Osteoblast (primary cell): Measurements from ENCODE around the gene B4GALT5. TPM values are rescaled to one million over a fixed set of nuclear protein-coding genes. Genes with fewer than 3 reads are reported as not detected.

Source experiments
- DNase-seq: peaks from one replicate; pipeline ENCODE4 v3.0.0; 2011; ENCODE audit warnings: low spot score, mixed read lengths; ENCODE audit not compliant: insufficient read length; ENCODE audit errors: missing footprints
- H2AFZ ChIP-seq: 2 replicates; pipeline ENCODE4 v1.6.0; 2011; ENCODE audit warnings: mild to moderate bottlenecking, low read length
- H3K27ac ChIP-seq: 2 replicates; pipeline ENCODE4 v1.5.1; 2011; ENCODE audit warnings: mild to moderate bottlenecking, low read depth, low read length, moderate library complexity
- H3K27me3 ChIP-seq: 2 replicates; pipeline ENCODE4 v1.6.0; 2012; ENCODE audit warnings: mild to moderate bottlenecking, control low read depth, inconsistent platforms, low read length, moderate library complexity; ENCODE audit not compliant: insufficient read depth
- H3K36me3 ChIP-seq: 2 replicates; pipeline ENCODE4 v1.5.1; 2011; ENCODE audit warnings: mild to moderate bottlenecking, low read length, control low read depth, moderate library complexity; ENCODE audit not compliant: insufficient read depth
- H3K4me1 ChIP-seq: 2 replicates; pipeline ENCODE4 v1.5.1; 2011; ENCODE audit warnings: mild to moderate bottlenecking, low read length, control low read depth, moderate library complexity; ENCODE audit not compliant: insufficient read depth
- H3K4me2 ChIP-seq: 2 replicates; pipeline ENCODE4 v1.6.0; 2011; ENCODE audit warnings: mild to moderate bottlenecking, low read length; ENCODE audit not compliant: insufficient read depth
- H3K4me3 ChIP-seq: fragments of 200-600 bp; sonication (generic); 3 replicates; pipeline ENCODE4 v1.5.1; 2012; ENCODE audit warnings: mild to moderate bottlenecking, low read length, inconsistent platforms; ENCODE audit not compliant: insufficient read depth
- H3K79me2 ChIP-seq: 2 replicates; pipeline ENCODE4 v1.6.0; 2012; ENCODE audit warnings: mild to moderate bottlenecking, low read length, control low read depth, inconsistent platforms; ENCODE audit not compliant: insufficient read depth
- H3K9me3 ChIP-seq: 2 replicates; pipeline ENCODE4 v1.5.1; 2011; ENCODE audit warnings: low read depth, low read length, control low read depth
- H4K20me1 ChIP-seq: 2 replicates; pipeline ENCODE4 v1.6.0; 2012; ENCODE audit warnings: mild to moderate bottlenecking, low read length, control low read depth; ENCODE audit not compliant: insufficient read depth
- CTCF ChIP-seq: IDR thresholded peaks from 2 replicates; pipeline ENCODE4 v1.5.1; 2011; ENCODE audit warnings: mild to moderate bottlenecking, low read depth, low read length, moderate library complexity; ENCODE audit errors: extremely low read depth
- total RNA-seq: library from RNA; depleted of rRNA; stranded (reverse); fragments of >200 nt; gene quantifications from 2 replicates; pipeline ENCODE4 v1.2.3, GENCODE V29; 2012

The B4GALT5 gene
- total RNA-seq, 1 donor: 35.8 TPM

GRCh38 chr20:49593466-49594142, 120.1 kb downstream of the B4GALT5 start:
- H3K9me3 ChIP-seq: no peaks in the 10 kb centered on the region
- H3K4me3 ChIP-seq: no peak overlapping the region
- no peak for DNase-seq
- no peak overlapping the region for H3K4me2 ChIP-seq
- no peaks in the 10 kb centered on the region for H3K79me2 ChIP-seq
- no peaks in the 10 kb centered on the region for H3K27me3 ChIP-seq
- H3K4me1 ChIP-seq: peaks cover 29% of the 10 kb centered on the region
- no peaks in the 10 kb centered on the region for H4K20me1 ChIP-seq
- peak overlapping the region; percentile 65 for H3K27ac ChIP-seq
- no peak for TF ChIP-seq CTCF
- no peak overlapping the region for H2AFZ ChIP-seq
- no peaks in the 10 kb centered on the region for H3K36me3 ChIP-seq

- no peaks in the 10 kb centered on the region for H3K9me3 ChIP-seq
- no peaks in the 10 kb centered on the region for H3K27me3 ChIP-seq
- no peak overlapping the region for H3K27ac ChIP-seq
- no peak overlapping the region for H2AFZ ChIP-seq
- no peaks in the 10 kb centered on the region for H3K36me3 ChIP-seq
- no peak overlapping the region for H3K4me2 ChIP-seq
- H4K20me1 ChIP-seq: no peaks in the 10 kb centered on the region
- no peak for TF ChIP-seq CTCF
- peaks cover 41% of the 10 kb centered on the region for H3K4me1 ChIP-seq
- no peak overlapping the region for H3K4me3 ChIP-seq
- DNase-seq: no peak
- H3K79me2 ChIP-seq: no peaks in the 10 kb centered on the region
These were observed 121.6 kb downstream of the B4GALT5 start for GRCh38 chr20:49592120-49592519.

- Histone ChIP-seq H3K4me3 (no peak overlapping the region), H3K27me3 (no peaks in the 10 kb centered on the region), H3K27ac (no peak overlapping the region), H3K4me2 (no peak overlapping the region), H2AFZ (no peak overlapping the region), H3K36me3 (no peaks in the 10 kb centered on the region), H3K4me1 (peaks cover 40% of the 10 kb centered on the region), H3K9me3 (no peaks in the 10 kb centered on the region), H3K79me2 (no peaks in the 10 kb centered on the region), H4K20me1 (no peaks in the 10 kb centered on the region)
- DNase-seq: peak; percentile 35
- TF ChIP-seq CTCF: no peak
These were observed 122.3 kb downstream of the B4GALT5 start for GRCh38 chr20:49591217-49591865.

GRCh38 chr20:49590163-49591017, 123.3 kb downstream of the B4GALT5 start:
- Histone ChIP-seq H3K4me1 (peaks cover 39% of the 10 kb centered on the region), H2AFZ (no peak overlapping the region), H4K20me1 (no peaks in the 10 kb centered on the region), H3K9me3 (no peaks in the 10 kb centered on the region), H3K4me3 (no peak overlapping the region), H3K79me2 (no peaks in the 10 kb centered on the region), H3K36me3 (no peaks in the 10 kb centered on the region), H3K27ac (no peak overlapping the region), H3K27me3 (no peaks in the 10 kb centered on the region), H3K4me2 (no peak overlapping the region)
- no peak for DNase-seq
- no peak for TF ChIP-seq CTCF
